SW 1271 (cell line): Measurements from ENCODE around the gene CDK19.

Experiments used
- DNase-seq, 2 experiments: peaks; one replicate each; lab custom pipeline; 2025; lab: John Stamatoyannopoulos, UW

CDK19 gene

GRCh38 chr6:110575925-110576463 lies 239.3 kb downstream of the CDK19 start:
- no peak for DNase-seq

- no peak for DNase-seq
Measured at GRCh38 chr6:110574817-110575216, 240.5 kb downstream of the CDK19 start.

GRCh38 chr6:110573537-110573936 lies 241.7 kb downstream of the CDK19 start:
- DNase-seq = no peak

- DNase-seq = no peak
Measured at GRCh38 chr6:110573136-110573535, 242.1 kb downstream of the CDK19 start.

GRCh38 chr6:110567957-110568696 lies 247.1 kb downstream of the CDK19 start:
- no peak for DNase-seq

- no peak for DNase-seq
Measured at GRCh38 chr6:110566346-110567125, 248.7 kb downstream of the CDK19 start.

GRCh38 chr6:110564703-110565421 lies 250.4 kb downstream of the CDK19 start:
- DNase-seq = no peak

- DNase-seq = no peak
Measured at GRCh38 chr6:110563711-110564110, 251.6 kb downstream of the CDK19 start.

GRCh38 chr6:110562316-110562915 lies 252.9 kb downstream of the CDK19 start:
- DNase-seq = no peak

GRCh38 chr6:110561696-110562095 lies 253.6 kb downstream of the CDK19 start:
- no peak for DNase-seq

- DNase-seq = no peak
Measured at GRCh38 chr6:110561008-110561396, 254.3 kb downstream of the CDK19 start.

- DNase-seq = no peak
Measured at GRCh38 chr6:110560239-110561007, 254.8 kb downstream of the CDK19 start.
